H9 (cell line): ENCODE measurements around the gene VPS33A. TPM values are rescaled to one million over a fixed set of nuclear protein-coding genes. Genes with fewer than 3 reads are reported as not detected.

Source experiments
- DNase-seq: peaks from one replicate; pipeline ENCODE4 v3.0.0-alpha.2; 2017
- H2AFZ ChIP-seq: one replicate; pipeline ENCODE4 v1.6.1; 2013; ENCODE audit warnings: mild to moderate bottlenecking, low read length, control low read depth, moderate library complexity
- H2AK5ac ChIP-seq: 2 replicates; pipeline ENCODE4 v1.6.1; 2013; ENCODE audit warnings: low read length, control low read depth, mixed read lengths; ENCODE audit not compliant: insufficient read length
- H2BK120ac ChIP-seq: one replicate; pipeline ENCODE4 v1.6.1; 2013; ENCODE audit warnings: low read depth, mild to moderate bottlenecking, low read length, control low read depth, inconsistent platforms; ENCODE audit not compliant: poor library complexity, severe bottlenecking
- H2BK12ac ChIP-seq: 2 replicates; pipeline ENCODE4 v1.6.1; 2013; ENCODE audit warnings: low read length, control low read depth, mixed read lengths, low read depth; ENCODE audit not compliant: insufficient read length
- H2BK15ac ChIP-seq: 2 replicates; pipeline ENCODE4 v1.6.1; 2013; ENCODE audit warnings: low read depth, low read length, control low read depth
- H2BK20ac ChIP-seq: one replicate; pipeline ENCODE4 v1.6.1; 2013; ENCODE audit warnings: low read depth, mild to moderate bottlenecking, low read length, control low read depth, inconsistent platforms; ENCODE audit not compliant: poor library complexity, severe bottlenecking
- H2BK5ac ChIP-seq: 2 replicates; pipeline ENCODE4 v1.6.1; 2013; ENCODE audit warnings: low read length, control low read depth, mixed read lengths; ENCODE audit not compliant: insufficient read length
- H3K14ac ChIP-seq: 2 replicates; pipeline ENCODE4 v1.6.1; 2013; ENCODE audit warnings: low read length, control low read depth; ENCODE audit not compliant: insufficient read depth
- H3K18ac ChIP-seq: 2 replicates; pipeline ENCODE4 v1.6.1; 2013; ENCODE audit warnings: low read depth, mild to moderate bottlenecking, mixed read lengths, low read length, control low read depth; ENCODE audit not compliant: insufficient read length
- H3K23ac ChIP-seq: 2 replicates; pipeline ENCODE4 v1.6.1; 2013; ENCODE audit warnings: low read length, control low read depth, mixed read lengths, low read depth; ENCODE audit not compliant: insufficient read length
- H3K23me2 ChIP-seq: 2 replicates; pipeline ENCODE4 v1.6.1; 2013; ENCODE audit warnings: low read depth, mild to moderate bottlenecking, mixed read lengths, low read length, control low read depth; ENCODE audit not compliant: insufficient read length, poor library complexity, severe bottlenecking
- H3K27ac ChIP-seq: 2 replicates; pipeline ENCODE4 v1.5.1; 2013; ENCODE audit warnings: low read length, control low read depth, mixed read lengths, low read depth; ENCODE audit not compliant: insufficient read length
- H3K27me3 ChIP-seq: 2 replicates; pipeline ENCODE4 v1.6.1; 2013; ENCODE audit warnings: low read length, control low read depth, inconsistent platforms; ENCODE audit not compliant: insufficient read depth
- H3K4ac ChIP-seq: 2 replicates; pipeline ENCODE4 v1.6.1; 2013; ENCODE audit warnings: low read depth, mild to moderate bottlenecking, control low read depth, inconsistent platforms, low read length, moderate library complexity
- H3K4me1 ChIP-seq: 2 replicates; pipeline ENCODE4 v1.6.1; 2013; ENCODE audit warnings: low read length, control low read depth, inconsistent platforms; ENCODE audit not compliant: insufficient read depth
- H3K4me2 ChIP-seq: 2 replicates; pipeline ENCODE4 v1.6.1; 2013; ENCODE audit warnings: low read length, control low read depth, mixed read lengths; ENCODE audit not compliant: insufficient read length, insufficient read depth
- H3K56ac ChIP-seq: 2 replicates; pipeline ENCODE4 v1.6.1; 2013; ENCODE audit warnings: low read depth, mild to moderate bottlenecking, mixed read lengths, low read length, control low read depth; ENCODE audit not compliant: insufficient read length
- H3K79me1 ChIP-seq: 2 replicates; pipeline ENCODE4 v1.6.1; 2013; ENCODE audit warnings: low read depth, mild to moderate bottlenecking, moderate library complexity, low read length, control low read depth, inconsistent platforms; ENCODE audit not compliant: insufficient read depth, poor library complexity, severe bottlenecking
- H3K79me2 ChIP-seq: 2 replicates; pipeline ENCODE4 v1.6.1; 2013; ENCODE audit warnings: low read length, control low read depth, inconsistent platforms; ENCODE audit not compliant: insufficient read depth
- H3K9ac ChIP-seq: 2 replicates; pipeline ENCODE4 v1.6.1; 2013; ENCODE audit warnings: low read length, control low read depth, mixed read lengths; ENCODE audit not compliant: insufficient read length; ENCODE audit errors: extremely low read depth
- H3K9me3 ChIP-seq: one replicate; pipeline ENCODE4 v1.6.1; 2013; ENCODE audit warnings: low read depth, low read length, inconsistent platforms; ENCODE audit not compliant: control insufficient read depth
- H3T11ph ChIP-seq: one replicate; pipeline ENCODE4 v1.6.1; 2013; ENCODE audit warnings: mild to moderate bottlenecking, low read length, control low read depth, inconsistent platforms
- H4K20me1 ChIP-seq: one replicate; pipeline ENCODE4 v1.6.1; 2013; ENCODE audit not compliant: control insufficient read depth, insufficient read length, insufficient read depth
- H4K5ac ChIP-seq: 2 replicates; pipeline ENCODE4 v1.6.1; 2013; ENCODE audit warnings: low read depth, mild to moderate bottlenecking, mixed read lengths, low read length, control low read depth; ENCODE audit not compliant: insufficient read length
- H4K8ac ChIP-seq: replicated peaks from 2 replicates; pipeline ENCODE4 v1.6.1; 2013; ENCODE audit warnings: low read length, control low read depth, mixed read lengths, low read depth; ENCODE audit not compliant: insufficient read length
- H4K91ac ChIP-seq: 2 replicates; pipeline ENCODE4 v1.6.1; 2013; ENCODE audit warnings: low read depth, mild to moderate bottlenecking, moderate library complexity, mixed read lengths, low read length, control low read depth; ENCODE audit not compliant: insufficient read length
- H3K27ac Mint-ChIP-seq, 3 experiments: 2 replicates in 2 of 3; 3 replicates in 1 of 3; pipeline ENCODE4 v1.8.0; 2020 to 2021; ENCODE audit warnings: mixed read lengths in 3 of 3, mild to moderate bottlenecking in 1 of 3, moderate library complexity in 1 of 3
- H3K27me3 Mint-ChIP-seq: 2 replicates; pipeline ENCODE4 v1.8.0; 2021; ENCODE audit warnings: low read depth, mild to moderate bottlenecking, moderate library complexity, mixed read lengths
- H3K36me3 Mint-ChIP-seq, 3 experiments: 2 replicates in 2 of 3; 3 replicates in 1 of 3; pipeline ENCODE4 v1.8.0; 2020 to 2021; ENCODE audit warnings: low read depth in 3 of 3, mixed read lengths in 3 of 3; ENCODE audit not compliant: insufficient read depth in 1 of 3
- H3K4me1 Mint-ChIP-seq, 2 experiments: 2 replicates each; pipeline ENCODE4 v1.8.0; 2020; ENCODE audit warnings: mixed read lengths in 2 of 2
- H3K4me3 Mint-ChIP-seq, 2 experiments: 2 replicates in 1 of 2; 3 replicates in 1 of 2; pipeline ENCODE4 v1.8.0; 2020 to 2021; ENCODE audit warnings: mild to moderate bottlenecking in 2 of 2, mixed read lengths in 2 of 2, moderate library complexity in 1 of 2
- H3K9me3 Mint-ChIP-seq, 2 experiments: 2 replicates in 1 of 2; 3 replicates in 1 of 2; pipeline ENCODE4 v1.8.0; 2020; ENCODE audit warnings: mild to moderate bottlenecking in 2 of 2, mixed read lengths in 2 of 2, moderate library complexity in 1 of 2
- WGBS: extraction: QIAGEN DNeasy Blood & Tissue Kit; methylation state at CpG from one replicate; pipeline ENCODE4 v1.1.7; 2013; ENCODE audit warnings: missing lambda C conversion rate, low lambda C conversion rate, mixed read lengths; ENCODE audit not compliant: insufficient read length; ENCODE audit errors: extremely low coverage; 5-methylcytosine and 5-hydroxymethylcytosine counted together
- total RNA-seq: library from RNA; stranded (reverse); gene quantifications from 2 replicates; pipeline ENCODE4 v1.2.1, GENCODE V29; 2021
- TF ChIP-seq, protein P1 (sequence below): fragments of 200-600 bp; sonication (generic); conservative IDR thresholded peaks from 3 replicates; pipeline ENCODE4 v1.8.0; 2021; ENCODE audit warnings: antibody characterized with exemption, mild to moderate bottlenecking

Gene VPS33A
- total RNA-seq, 1 experiment from 2014 or later = 45.9 TPM

DNA sequence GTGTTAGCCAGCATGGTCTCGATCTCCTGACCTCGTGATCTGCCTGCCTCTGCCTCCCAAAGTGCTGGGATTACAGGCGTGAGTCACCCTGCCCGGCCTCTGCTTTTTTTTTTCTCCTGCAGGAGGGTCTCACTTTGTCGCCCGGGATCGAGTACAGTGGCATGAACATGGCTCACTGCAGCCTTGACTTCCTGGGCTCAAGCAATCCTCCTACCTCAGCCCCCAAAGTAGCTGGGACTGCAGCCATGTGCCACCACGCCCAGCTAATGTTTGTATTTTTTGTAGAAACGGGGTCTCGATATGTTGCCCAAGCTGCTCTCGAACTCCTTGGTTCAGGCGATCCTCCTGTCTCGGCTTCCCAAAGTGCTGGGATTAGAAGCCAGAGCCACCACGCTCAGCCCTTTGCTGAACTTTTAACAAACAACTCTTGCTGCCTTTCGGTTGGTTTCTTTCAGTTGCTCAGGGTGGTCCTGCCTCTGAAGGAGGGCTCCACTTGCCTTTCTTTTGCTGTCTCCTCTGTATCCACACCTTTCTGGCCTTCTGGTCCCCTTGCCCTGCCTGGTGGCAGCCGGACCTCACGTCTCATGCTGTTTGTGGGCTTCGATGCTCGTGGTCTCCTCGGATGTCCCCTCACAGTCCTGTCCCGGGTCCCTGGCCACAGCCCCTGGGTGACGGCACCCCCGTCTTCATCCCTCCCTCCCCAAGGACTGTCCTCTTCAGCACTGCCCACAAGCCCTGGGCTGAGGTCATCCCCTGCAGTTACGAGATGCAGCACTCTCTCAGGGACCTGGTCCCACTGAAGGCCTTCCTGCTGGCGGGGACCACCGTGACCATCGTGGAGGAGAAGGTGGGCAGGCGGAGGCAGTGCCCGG, 66.6 kb downstream of the VPS33A start:
- no peak for DNase-seq
- no peak overlapping the region for H3T11ph ChIP-seq
- no peak overlapping the region for H3K27ac ChIP-seq
- no peak overlapping the region for H2BK20ac ChIP-seq
- peaks cover 2% of the 10 kb centered on the region; the same call in 1 of the 2 replicates for H3K27me3 ChIP-seq
- H3K79me1 ChIP-seq = no peaks in the 10 kb centered on the region
- Mint-ChIP-seq H3K27me3 (peaks cover 41% of the 10 kb centered on the region), H3K36me3 (no peaks in the 10 kb centered on the region; a peak in 2 of 7 replicates), H3K9me3 (peaks cover 4 to 8% of the 10 kb centered on the region in 2 experiments), H3K27ac (no peak overlapping the region; a peak in 2 of 7 replicates), H3K4me1 (peaks cover 5 to 11% of the 10 kb centered on the region in 2 experiments), H3K4me3 (no peak overlapping the region)
- no peak overlapping the region for H4K5ac ChIP-seq
- no peak overlapping the region for H2BK120ac ChIP-seq
- no peak overlapping the region for H3K9ac ChIP-seq
- H4K8ac ChIP-seq = no peak overlapping the region
- no peak overlapping the region; the same call in 1 of the 2 replicates for H3K14ac ChIP-seq
- H3K4me2 ChIP-seq = no peak overlapping the region
- no peak overlapping the region for H2BK15ac ChIP-seq
- no peaks in the 10 kb centered on the region for H4K20me1 ChIP-seq
- no peak overlapping the region for H2AFZ ChIP-seq
- no peak overlapping the region for H2BK12ac ChIP-seq
- TF ChIP-seq, protein P1, sequence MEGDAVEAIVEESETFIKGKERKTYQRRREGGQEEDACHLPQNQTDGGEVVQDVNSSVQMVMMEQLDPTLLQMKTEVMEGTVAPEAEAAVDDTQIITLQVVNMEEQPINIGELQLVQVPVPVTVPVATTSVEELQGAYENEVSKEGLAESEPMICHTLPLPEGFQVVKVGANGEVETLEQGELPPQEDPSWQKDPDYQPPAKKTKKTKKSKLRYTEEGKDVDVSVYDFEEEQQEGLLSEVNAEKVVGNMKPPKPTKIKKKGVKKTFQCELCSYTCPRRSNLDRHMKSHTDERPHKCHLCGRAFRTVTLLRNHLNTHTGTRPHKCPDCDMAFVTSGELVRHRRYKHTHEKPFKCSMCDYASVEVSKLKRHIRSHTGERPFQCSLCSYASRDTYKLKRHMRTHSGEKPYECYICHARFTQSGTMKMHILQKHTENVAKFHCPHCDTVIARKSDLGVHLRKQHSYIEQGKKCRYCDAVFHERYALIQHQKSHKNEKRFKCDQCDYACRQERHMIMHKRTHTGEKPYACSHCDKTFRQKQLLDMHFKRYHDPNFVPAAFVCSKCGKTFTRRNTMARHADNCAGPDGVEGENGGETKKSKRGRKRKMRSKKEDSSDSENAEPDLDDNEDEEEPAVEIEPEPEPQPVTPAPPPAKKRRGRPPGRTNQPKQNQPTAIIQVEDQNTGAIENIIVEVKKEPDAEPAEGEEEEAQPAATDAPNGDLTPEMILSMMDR = no peak
- H3K79me2 ChIP-seq = no peaks in the 10 kb centered on the region
- no peak overlapping the region for H2BK5ac ChIP-seq
- no peak overlapping the region for H3K23ac ChIP-seq
- no peak overlapping the region for H4K91ac ChIP-seq
- H3K18ac ChIP-seq = no peak overlapping the region
- no peaks in the 10 kb centered on the region for H3K9me3 ChIP-seq
- no CpG with 5 or more reads among the region's 29 CpGs for WGBS
- peaks cover 2% of the 10 kb centered on the region for H3K4me1 ChIP-seq
- no peak overlapping the region for H3K56ac ChIP-seq
- H3K4ac ChIP-seq = no peak overlapping the region
- peaks cover 7% of the 10 kb centered on the region for H3K23me2 ChIP-seq
- no peak overlapping the region for H2AK5ac ChIP-seq
